ENCODE results near the gene MPO. TPM values are rescaled to one million over a fixed set of nuclear protein-coding genes. Genes with fewer than 3 reads are reported as not detected.

MPO gene, protein sequence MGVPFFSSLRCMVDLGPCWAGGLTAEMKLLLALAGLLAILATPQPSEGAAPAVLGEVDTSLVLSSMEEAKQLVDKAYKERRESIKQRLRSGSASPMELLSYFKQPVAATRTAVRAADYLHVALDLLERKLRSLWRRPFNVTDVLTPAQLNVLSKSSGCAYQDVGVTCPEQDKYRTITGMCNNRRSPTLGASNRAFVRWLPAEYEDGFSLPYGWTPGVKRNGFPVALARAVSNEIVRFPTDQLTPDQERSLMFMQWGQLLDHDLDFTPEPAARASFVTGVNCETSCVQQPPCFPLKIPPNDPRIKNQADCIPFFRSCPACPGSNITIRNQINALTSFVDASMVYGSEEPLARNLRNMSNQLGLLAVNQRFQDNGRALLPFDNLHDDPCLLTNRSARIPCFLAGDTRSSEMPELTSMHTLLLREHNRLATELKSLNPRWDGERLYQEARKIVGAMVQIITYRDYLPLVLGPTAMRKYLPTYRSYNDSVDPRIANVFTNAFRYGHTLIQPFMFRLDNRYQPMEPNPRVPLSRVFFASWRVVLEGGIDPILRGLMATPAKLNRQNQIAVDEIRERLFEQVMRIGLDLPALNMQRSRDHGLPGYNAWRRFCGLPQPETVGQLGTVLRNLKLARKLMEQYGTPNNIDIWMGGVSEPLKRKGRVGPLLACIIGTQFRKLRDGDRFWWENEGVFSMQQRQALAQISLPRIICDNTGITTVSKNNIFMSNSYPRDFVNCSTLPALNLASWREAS
- not detected for total RNA-seq (2021; ENCODE audit: unreplicated experiment)
- not detected in 2 replicates for polyA plus RNA-seq (2012)
- not detected for Bru-seq, nascent RNA
- BruChase-seq, experiment 1, labeled RNA remaining after a 6-hour chase = not detected
- BruChase-seq, experiment 2, labeled RNA remaining after a 2-hour chase = not detected
- long read RNA-seq = 0 reads

DNA sequence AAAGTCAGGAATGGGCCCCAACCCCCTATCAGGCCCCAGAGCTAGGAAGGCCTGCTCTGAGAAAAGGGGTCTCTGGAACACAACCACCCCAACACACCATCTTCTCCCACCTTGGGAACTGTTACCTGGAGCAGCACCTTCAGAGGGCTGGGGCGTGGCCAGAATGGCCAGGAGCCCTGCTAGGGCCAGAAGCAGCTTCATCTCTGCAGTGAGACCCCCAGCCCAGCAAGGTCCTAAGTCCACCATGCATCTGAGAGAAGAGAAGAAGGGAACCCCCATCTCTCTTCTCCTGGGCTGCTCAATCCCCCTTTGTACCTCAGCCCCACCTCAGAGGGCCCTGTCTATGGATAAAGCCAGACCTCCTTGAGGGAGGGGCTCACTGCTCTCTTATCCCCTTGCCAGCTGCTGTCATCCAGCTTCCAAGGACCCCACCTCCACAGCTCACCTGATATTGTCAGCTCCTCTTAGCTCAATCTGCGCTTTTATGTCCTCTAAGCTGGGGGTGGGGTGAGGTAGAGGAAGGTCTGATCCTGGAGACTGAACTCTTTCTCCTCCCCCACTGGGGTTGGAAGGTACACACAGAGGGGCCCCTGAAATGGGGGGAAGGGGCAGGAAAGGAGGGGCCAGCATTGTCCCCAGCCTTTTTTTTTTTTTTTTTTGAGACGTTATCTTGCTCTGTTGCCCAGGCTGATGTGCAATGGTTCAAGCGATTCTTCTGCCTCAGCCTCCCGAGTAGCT lies at the start of gene MPO:
MPO (minus strand) TSS at position 456 of the 738 bp plus-strand sequence; CDS start at position 279, 177 bp downstream.
- Histone ChIP-seq H3K9me3 (ENCODE audit: control insufficient read depth in 1 of 2, insufficient read depth in 1 of 2, low read depth in 1 of 2, low read length in 2 of 2) (no peaks in the 10 kb centered on the region), H4K20me1 (ENCODE audit: insufficient read depth) (no peaks in the 10 kb centered on the region), H3K9me2 (ENCODE audit: insufficient read depth) (no peaks in the 10 kb centered on the region), H3K79me2 (ENCODE audit: insufficient read depth, low read length) (no peaks in the 10 kb centered on the region), H3K27me3 (ENCODE audit: insufficient read depth, low read length) (no peaks in the 10 kb centered on the region), H3K27ac (ENCODE audit: low read depth, low read length) (no peak within 1 kb of the TSS), H3K4me1 (ENCODE audit: control insufficient read depth in 1 of 2, insufficient read depth in 2 of 2, low read length in 2 of 2) (no peaks in the 10 kb centered on the region), H3K4me3 (replicated peaks in 1 of 2; ENCODE audit: low read depth in 1 of 2, low read length in 2 of 2) (no peak within 1 kb of the TSS), H3K9ac (ENCODE audit: low read length) (no peak within 1 kb of the TSS), H3K4me2 (ENCODE audit: low read length) (no peak within 1 kb of the TSS), H2AFZ (ENCODE audit: low read depth, low read length, poor library complexity, severe bottlenecking) (no peak within 1 kb of the TSS), H3K36me3 (ENCODE audit: control insufficient read depth in 1 of 2, insufficient read depth in 2 of 2, low read length in 2 of 2) (no peaks in the 10 kb centered on the region)
- RAD21 ChIA-PET (ENCODE audit: low non-redundant PET in 1 of 2, low total read pairs in 2 of 2, uncharacterized antibody in 2 of 2, unreplicated experiment in 2 of 2) = no interaction called here
- ATAC-seq (no peak), DNase-seq (ENCODE audit: low read depth, low spot score) (no peak)
- CTCF ChIA-PET = interaction anchor here (1.8 kb wide), 1 partner anchor 37 kb away, joined by 6 read pairs; no protein-coding TSS in a partner anchor
- no peak for TF ChIP-seq EZH2 (IDR thresholded peaks at IDR 0.05)
- no peak for TF ChIP-seq RAD21 (IDR thresholded peaks at IDR 0.05; ENCODE audit: low read depth)
- TF ChIP-seq EZH2phosphoT487 (IDR thresholded peaks at IDR 0.05; ENCODE audit: borderline replicate concordance) = no peak
- no peak for TF ChIP-seq SRF (IDR thresholded peaks at IDR 0.05; ENCODE audit: low read depth)
- no peak for TF ChIP-seq SIN3A (IDR thresholded peaks at IDR 0.05; ENCODE audit: low read depth)
- TF ChIP-seq ELF1 (IDR thresholded peaks at IDR 0.05; ENCODE audit: borderline replicate concordance, low read depth) = no peak
- TF ChIP-seq SP1 (IDR thresholded peaks at IDR 0.05; ENCODE audit: low read depth) = no peak
- TF ChIP-seq, protein P1, sequence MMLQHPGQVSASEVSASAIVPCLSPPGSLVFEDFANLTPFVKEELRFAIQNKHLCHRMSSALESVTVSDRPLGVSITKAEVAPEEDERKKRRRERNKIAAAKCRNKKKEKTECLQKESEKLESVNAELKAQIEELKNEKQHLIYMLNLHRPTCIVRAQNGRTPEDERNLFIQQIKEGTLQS (IDR thresholded peaks at IDR 0.05) = no peak
- TF ChIP-seq, protein P2, sequence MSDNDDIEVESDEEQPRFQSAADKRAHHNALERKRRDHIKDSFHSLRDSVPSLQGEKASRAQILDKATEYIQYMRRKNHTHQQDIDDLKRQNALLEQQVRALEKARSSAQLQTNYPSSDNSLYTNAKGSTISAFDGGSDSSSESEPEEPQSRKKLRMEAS (IDR thresholded peaks at IDR 0.05) = no peak
- no peak for TF ChIP-seq TCF7L2 (IDR thresholded peaks at IDR 0.05; ENCODE audit: borderline replicate concordance, extremely low read depth, insufficient read depth, insufficient read length)
- TF ChIP-seq FOSL1 (IDR thresholded peaks at IDR 0.05; ENCODE audit: low read depth) = no peak
- TF ChIP-seq, protein P3, sequence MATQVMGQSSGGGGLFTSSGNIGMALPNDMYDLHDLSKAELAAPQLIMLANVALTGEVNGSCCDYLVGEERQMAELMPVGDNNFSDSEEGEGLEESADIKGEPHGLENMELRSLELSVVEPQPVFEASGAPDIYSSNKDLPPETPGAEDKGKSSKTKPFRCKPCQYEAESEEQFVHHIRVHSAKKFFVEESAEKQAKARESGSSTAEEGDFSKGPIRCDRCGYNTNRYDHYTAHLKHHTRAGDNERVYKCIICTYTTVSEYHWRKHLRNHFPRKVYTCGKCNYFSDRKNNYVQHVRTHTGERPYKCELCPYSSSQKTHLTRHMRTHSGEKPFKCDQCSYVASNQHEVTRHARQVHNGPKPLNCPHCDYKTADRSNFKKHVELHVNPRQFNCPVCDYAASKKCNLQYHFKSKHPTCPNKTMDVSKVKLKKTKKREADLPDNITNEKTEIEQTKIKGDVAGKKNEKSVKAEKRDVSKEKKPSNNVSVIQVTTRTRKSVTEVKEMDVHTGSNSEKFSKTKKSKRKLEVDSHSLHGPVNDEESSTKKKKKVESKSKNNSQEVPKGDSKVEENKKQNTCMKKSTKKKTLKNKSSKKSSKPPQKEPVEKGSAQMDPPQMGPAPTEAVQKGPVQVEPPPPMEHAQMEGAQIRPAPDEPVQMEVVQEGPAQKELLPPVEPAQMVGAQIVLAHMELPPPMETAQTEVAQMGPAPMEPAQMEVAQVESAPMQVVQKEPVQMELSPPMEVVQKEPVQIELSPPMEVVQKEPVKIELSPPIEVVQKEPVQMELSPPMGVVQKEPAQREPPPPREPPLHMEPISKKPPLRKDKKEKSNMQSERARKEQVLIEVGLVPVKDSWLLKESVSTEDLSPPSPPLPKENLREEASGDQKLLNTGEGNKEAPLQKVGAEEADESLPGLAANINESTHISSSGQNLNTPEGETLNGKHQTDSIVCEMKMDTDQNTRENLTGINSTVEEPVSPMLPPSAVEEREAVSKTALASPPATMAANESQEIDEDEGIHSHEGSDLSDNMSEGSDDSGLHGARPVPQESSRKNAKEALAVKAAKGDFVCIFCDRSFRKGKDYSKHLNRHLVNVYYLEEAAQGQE (IDR thresholded peaks at IDR 0.05; ENCODE audit: low read depth) = no peak
- TF ChIP-seq ZFX (IDR thresholded peaks at IDR 0.05) = no peak
- TF ChIP-seq, protein P4, sequence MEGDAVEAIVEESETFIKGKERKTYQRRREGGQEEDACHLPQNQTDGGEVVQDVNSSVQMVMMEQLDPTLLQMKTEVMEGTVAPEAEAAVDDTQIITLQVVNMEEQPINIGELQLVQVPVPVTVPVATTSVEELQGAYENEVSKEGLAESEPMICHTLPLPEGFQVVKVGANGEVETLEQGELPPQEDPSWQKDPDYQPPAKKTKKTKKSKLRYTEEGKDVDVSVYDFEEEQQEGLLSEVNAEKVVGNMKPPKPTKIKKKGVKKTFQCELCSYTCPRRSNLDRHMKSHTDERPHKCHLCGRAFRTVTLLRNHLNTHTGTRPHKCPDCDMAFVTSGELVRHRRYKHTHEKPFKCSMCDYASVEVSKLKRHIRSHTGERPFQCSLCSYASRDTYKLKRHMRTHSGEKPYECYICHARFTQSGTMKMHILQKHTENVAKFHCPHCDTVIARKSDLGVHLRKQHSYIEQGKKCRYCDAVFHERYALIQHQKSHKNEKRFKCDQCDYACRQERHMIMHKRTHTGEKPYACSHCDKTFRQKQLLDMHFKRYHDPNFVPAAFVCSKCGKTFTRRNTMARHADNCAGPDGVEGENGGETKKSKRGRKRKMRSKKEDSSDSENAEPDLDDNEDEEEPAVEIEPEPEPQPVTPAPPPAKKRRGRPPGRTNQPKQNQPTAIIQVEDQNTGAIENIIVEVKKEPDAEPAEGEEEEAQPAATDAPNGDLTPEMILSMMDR (IDR thresholded peaks at IDR 0.05 in 2 of 3, conservative IDR thresholded peaks at IDR 0.05 in 1 of 3; ENCODE audit: borderline replicate concordance in 1 of 3, insufficient read depth in 1 of 3, low read depth in 2 of 3, low read length in 2 of 3) = no peak
- TF ChIP-seq EGR1 (IDR thresholded peaks at IDR 0.05; ENCODE audit: low read depth) = no peak
- TF ChIP-seq POLR2A (IDR thresholded peaks at IDR 0.05; ENCODE audit: borderline replicate concordance, extremely low read depth, insufficient read depth, insufficient read length) = no peak
- TF ChIP-seq CEBPB (IDR thresholded peaks at IDR 0.05; ENCODE audit: low read depth) = no peak
- POLR2A ChIA-PET = no interaction called here
- intact Hi-C loops (cut with micrococcal nuclease) = no loop called here
- BruUV-seq (replicated peaks) = no TSS peak
